ENCODE results near the gene KLC1. TPM values are rescaled to one million over a fixed set of nuclear protein-coding genes. Genes with fewer than 3 reads are reported as not detected.

Gene KLC1
- total RNA-seq, 3 donors from 2014 or later, result 102 to 127 (median 110) TPM

- ATAC-seq, result no peak
- Mint-ChIP-seq H3K4me3 (no peak overlapping the region), H3K4me1 (ENCODE audit: low read depth) (no peaks in the 10 kb centered on the region), H3K27me3 (ENCODE audit: low read depth) (no peaks in the 10 kb centered on the region), H3K9me3 (no peaks in the 10 kb centered on the region), H3K36me3 (ENCODE audit: insufficient read depth) (peaks cover 13% of the 10 kb centered on the region)
- no peak for DNase-seq
Measured at GRCh38 chr14:103705504-103706284, 76.7 kb downstream of the KLC1 start.

GRCh38 chr14:103706551-103707328 is 77.7 kb downstream of the KLC1 start:
- no peak for DNase-seq
- no peaks in the 10 kb centered on the region for H3K4me1 Mint-ChIP-seq (ENCODE audit: low read depth)
- H3K27me3 Mint-ChIP-seq (ENCODE audit: low read depth), result no peaks in the 10 kb centered on the region
- H3K4me3 Mint-ChIP-seq, result no peak overlapping the region
- no peaks in the 10 kb centered on the region for H3K9me3 Mint-ChIP-seq
- peaks cover 13% of the 10 kb centered on the region for H3K36me3 Mint-ChIP-seq (ENCODE audit: insufficient read depth)
- ATAC-seq, result no peak

- no peak overlapping the region for H3K4me3 Mint-ChIP-seq
- H3K36me3 Mint-ChIP-seq (ENCODE audit: insufficient read depth), result peaks cover 11% of the 10 kb centered on the region
- no peaks in the 10 kb centered on the region for H3K9me3 Mint-ChIP-seq
- H3K27me3 Mint-ChIP-seq (ENCODE audit: low read depth), result no peaks in the 10 kb centered on the region
- ATAC-seq (no peak), DNase-seq (no peak)
- H3K4me1 Mint-ChIP-seq (ENCODE audit: low read depth), result peaks cover 3% of the 10 kb centered on the region
Measured at GRCh38 chr14:103707329-103708263, 78.6 kb downstream of the KLC1 start.

GRCh38 chr14:103708750-103709187 is 79.8 kb downstream of the KLC1 start:
- Mint-ChIP-seq H3K4me1 (ENCODE audit: low read depth) (peaks cover 8% of the 10 kb centered on the region), H3K36me3 (ENCODE audit: insufficient read depth) (peaks cover 3% of the 10 kb centered on the region), H3K4me3 (no peak overlapping the region), H3K27me3 (ENCODE audit: low read depth) (no peaks in the 10 kb centered on the region), H3K9me3 (no peaks in the 10 kb centered on the region)
- DNase-seq, result no peak
- ATAC-seq, result no peak

GRCh38 chr14:103709814-103710213 is 80.8 kb downstream of the KLC1 start:
- ATAC-seq (no peak), DNase-seq (no peak)
- H3K36me3 Mint-ChIP-seq (ENCODE audit: insufficient read depth), result no peaks in the 10 kb centered on the region
- no peak overlapping the region for H3K4me3 Mint-ChIP-seq
- H3K27me3 Mint-ChIP-seq (ENCODE audit: low read depth), result no peaks in the 10 kb centered on the region
- no peaks in the 10 kb centered on the region for H3K9me3 Mint-ChIP-seq
- H3K4me1 Mint-ChIP-seq (ENCODE audit: low read depth), result peaks cover 15% of the 10 kb centered on the region

GRCh38 chr14:103710771-103711377 is 81.9 kb downstream of the KLC1 start:
- ATAC-seq, result no peak
- Mint-ChIP-seq H3K9me3 (no peaks in the 10 kb centered on the region), H3K4me3 (no peak overlapping the region), H3K36me3 (ENCODE audit: insufficient read depth) (no peaks in the 10 kb centered on the region), H3K4me1 (ENCODE audit: low read depth) (peaks cover 16% of the 10 kb centered on the region), H3K27me3 (ENCODE audit: low read depth) (no peaks in the 10 kb centered on the region)
- no peak for DNase-seq

- Mint-ChIP-seq H3K4me3 (no peak overlapping the region), H3K4me1 (ENCODE audit: low read depth) (peaks cover 20% of the 10 kb centered on the region), H3K9me3 (no peaks in the 10 kb centered on the region), H3K36me3 (ENCODE audit: insufficient read depth) (no peaks in the 10 kb centered on the region), H3K27me3 (ENCODE audit: low read depth) (no peaks in the 10 kb centered on the region)
- DNase-seq, result no peak
- no peak for ATAC-seq
Measured at GRCh38 chr14:103711516-103712431, 82.8 kb downstream of the KLC1 start.

- Mint-ChIP-seq H3K4me1 (ENCODE audit: low read depth) (peaks cover 29% of the 10 kb centered on the region), H3K27me3 (ENCODE audit: low read depth) (no peaks in the 10 kb centered on the region), H3K36me3 (ENCODE audit: insufficient read depth) (no peaks in the 10 kb centered on the region), H3K4me3 (no peak overlapping the region), H3K9me3 (no peaks in the 10 kb centered on the region)
- DNase-seq, result no peak
- no peak for ATAC-seq
Measured at GRCh38 chr14:103712633-103713247, 83.7 kb downstream of the KLC1 start.

GRCh38 chr14:103713304-103714062 is 84.5 kb downstream of the KLC1 start:
- no peaks in the 10 kb centered on the region for H3K36me3 Mint-ChIP-seq (ENCODE audit: insufficient read depth)
- peaks cover 33% of the 10 kb centered on the region for H3K4me1 Mint-ChIP-seq (ENCODE audit: low read depth)
- no peaks in the 10 kb centered on the region for H3K27me3 Mint-ChIP-seq (ENCODE audit: low read depth)
- no peaks in the 10 kb centered on the region for H3K9me3 Mint-ChIP-seq
- ATAC-seq, result no peak
- peak overlapping the region; percentile 84 for H3K4me3 Mint-ChIP-seq
- no peak for DNase-seq

GRCh38 chr14:103714063-103714724 is 85.2 kb downstream of the KLC1 start:
- no peaks in the 10 kb centered on the region for H3K27me3 Mint-ChIP-seq (ENCODE audit: low read depth)
- DNase-seq (no peak), ATAC-seq (no peak)
- peak overlapping the region; percentile 84 for H3K4me3 Mint-ChIP-seq
- H3K36me3 Mint-ChIP-seq (ENCODE audit: insufficient read depth), result no peaks in the 10 kb centered on the region
- H3K4me1 Mint-ChIP-seq (ENCODE audit: low read depth), result peaks cover 38% of the 10 kb centered on the region
- H3K9me3 Mint-ChIP-seq, result no peaks in the 10 kb centered on the region

- DNase-seq (peak; percentile 100), ATAC-seq (peak; percentile 93)
- Mint-ChIP-seq H3K4me1 (ENCODE audit: low read depth) (peaks cover 44% of the 10 kb centered on the region), H3K36me3 (ENCODE audit: insufficient read depth) (no peaks in the 10 kb centered on the region), H3K27me3 (ENCODE audit: low read depth) (no peaks in the 10 kb centered on the region), H3K4me3 (peak within 1 kb of the TSS; percentile 84), H3K9me3 (no peaks in the 10 kb centered on the region)
Measured at GRCh38 chr14:103715052-103716000, 86.3 kb downstream of the KLC1 start, which contains the start of the genes XRCC3 and ZFYVE21. Gene XRCC3, minus strand, starts transcription at chr14:103715451. Its CDS starts 4,364 bp downstream, at chr14:103711087. Gene ZFYVE21, plus strand, starts transcription at chr14:103715810. Its CDS starts 32 bp downstream, at chr14:103715842.

All from activated T-cell treated with anti-CD3 and anti-CD28 coated beads, Interleukin-2, amount 50 U/mL, for 4 hours (primary cell).